ENCODE data around the gene MOCS3.
"Not testable (repeated sequence)": the region's sequence is repeated elsewhere in the genome, so short reads cannot be mapped to it uniquely, and the experiment has no call there.

Gene MOCS3

DNA sequence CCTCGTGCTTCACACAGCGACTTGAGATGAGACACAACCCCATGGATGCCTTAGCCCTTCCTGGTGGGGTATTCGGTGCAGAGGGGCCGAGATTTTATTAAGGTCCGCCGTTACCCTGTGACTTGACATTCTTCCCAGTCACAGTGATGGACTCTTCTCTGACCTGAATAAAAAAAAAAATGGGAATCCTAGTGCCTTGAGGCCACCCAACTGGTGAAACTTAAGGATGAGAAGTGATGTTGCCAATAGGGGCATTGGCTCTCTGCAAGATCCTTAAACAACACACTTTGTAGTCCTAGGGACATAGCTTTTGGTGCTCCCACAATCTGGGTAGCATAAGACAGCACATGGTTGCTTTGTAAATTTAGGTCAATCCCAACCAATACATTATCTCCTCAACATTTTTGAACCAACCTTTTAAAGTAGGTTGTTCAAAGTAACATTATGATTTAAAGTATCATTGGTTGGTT is 26.6 kb upstream of the MOCS3 start:
- DNase-seq = no peak

DNA sequence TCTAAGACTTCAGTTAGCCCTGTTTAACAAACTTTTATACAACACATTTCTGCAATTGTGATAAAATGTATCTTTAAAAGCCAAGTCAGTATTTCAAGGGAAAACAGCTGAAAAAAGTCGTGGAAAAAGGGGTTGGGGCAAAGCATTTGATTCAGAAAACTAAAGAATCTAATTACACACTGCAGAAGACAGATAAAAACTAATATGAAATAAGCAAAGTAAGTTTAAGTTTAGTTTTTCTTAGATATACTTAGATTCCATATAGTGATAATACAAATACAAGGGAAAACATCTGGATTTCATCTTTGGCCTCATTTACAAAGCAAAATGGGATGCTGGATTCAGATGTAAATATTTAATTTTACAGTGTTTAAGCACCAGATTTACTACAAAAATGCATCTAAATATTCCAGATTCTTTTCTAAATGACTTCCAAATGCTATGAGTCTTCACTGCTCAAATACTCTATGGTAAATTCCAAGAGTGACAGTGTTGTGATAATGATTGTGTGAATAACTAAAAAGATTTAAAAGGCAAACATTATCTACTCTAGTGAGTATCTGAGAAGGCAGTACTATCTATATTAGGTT is 25.8 kb upstream of the MOCS3 start:
- no peak for DNase-seq

DNA sequence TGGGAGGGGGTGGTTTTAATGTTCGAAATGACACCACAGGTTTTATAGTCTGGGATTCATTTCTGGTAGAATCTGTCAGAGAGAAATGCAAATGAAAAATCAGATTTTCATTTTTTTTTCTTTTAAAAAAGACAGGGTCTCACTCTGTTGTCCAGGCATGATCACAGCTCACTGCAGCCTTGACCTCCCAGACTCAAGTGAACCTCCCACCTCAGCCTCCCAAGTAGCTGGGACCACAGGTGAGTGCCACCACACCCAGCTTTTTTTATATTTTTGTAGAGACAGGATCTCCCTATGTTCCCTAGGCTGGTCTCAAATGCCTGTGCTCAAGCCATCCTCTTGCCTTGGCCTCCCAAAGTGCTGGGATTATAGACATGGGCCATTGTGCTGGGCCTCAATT is 25.0 kb upstream of the MOCS3 start:
- DNase-seq = no peak

DNA sequence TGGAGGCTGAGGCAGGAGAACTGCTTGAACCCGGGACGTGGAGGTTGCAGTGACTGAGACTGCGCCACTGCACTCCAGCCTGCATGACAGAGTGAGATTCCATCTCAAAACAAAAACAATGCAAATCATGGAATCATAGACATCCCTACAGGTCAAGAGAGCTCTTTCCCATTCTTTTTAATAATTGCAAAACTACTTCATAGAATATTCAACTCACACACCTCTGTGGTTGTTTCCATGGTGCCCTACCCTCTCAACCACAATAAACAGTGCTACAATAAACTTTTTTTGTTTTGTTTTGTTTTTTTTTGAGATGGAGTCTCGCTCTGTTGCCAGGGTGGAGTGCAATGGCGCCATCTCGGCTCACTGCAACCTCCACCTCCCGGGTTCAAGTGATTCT is 15.5 kb upstream of the MOCS3 start:
- DNase-seq = no peak

DNA sequence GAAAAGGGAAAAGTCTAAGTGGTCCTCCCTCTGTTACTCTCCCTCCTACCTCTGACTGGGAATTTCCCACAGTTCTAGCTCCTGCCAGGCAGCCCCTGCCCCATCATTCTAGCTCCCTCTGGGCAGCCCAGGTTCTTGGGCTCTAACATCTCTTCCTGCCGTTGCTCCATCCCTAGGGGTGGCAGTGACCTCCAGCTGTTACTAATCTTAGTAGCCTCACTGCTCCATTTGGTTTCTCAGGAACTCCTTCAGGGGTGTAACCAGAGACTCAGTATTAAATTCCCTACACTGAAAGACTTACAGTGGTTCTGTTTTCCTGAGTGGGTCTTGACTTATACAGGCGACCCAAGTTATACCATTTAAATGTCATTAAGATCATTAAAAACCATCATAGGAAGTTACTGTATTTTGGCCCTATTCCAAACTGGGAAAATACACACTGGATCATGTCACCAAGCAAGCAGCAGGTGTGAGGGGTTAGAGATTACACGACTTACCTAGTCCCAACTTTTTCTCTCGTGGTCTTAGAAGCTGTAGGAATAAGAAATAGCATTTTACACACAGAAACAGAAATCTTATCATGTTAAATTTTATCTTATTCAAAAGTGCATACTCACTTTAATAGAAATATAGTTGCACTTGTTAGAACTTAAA is 10.4 kb upstream of the MOCS3 start:
- no peak for DNase-seq

DNA sequence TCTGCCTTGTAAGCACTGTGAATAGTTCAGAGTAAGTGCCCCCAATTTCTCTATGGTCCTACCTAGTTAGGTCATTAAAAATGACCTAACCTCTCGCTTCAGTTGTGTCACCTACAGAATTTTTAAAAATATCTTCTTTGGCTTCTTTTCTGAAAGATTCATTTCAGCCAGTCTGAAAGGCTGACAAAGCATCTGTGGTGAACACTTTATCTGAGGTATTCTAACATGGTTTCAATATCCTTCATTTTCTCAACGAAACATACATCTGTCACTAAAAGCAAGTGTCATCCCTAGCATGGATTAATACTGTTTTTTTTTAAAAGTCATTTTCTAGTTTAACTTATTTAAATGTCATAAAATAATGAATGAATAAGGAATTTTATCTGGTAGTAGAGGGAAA is 5.4 kb upstream of the MOCS3 start:
- DNase-seq = no peak

DNA sequence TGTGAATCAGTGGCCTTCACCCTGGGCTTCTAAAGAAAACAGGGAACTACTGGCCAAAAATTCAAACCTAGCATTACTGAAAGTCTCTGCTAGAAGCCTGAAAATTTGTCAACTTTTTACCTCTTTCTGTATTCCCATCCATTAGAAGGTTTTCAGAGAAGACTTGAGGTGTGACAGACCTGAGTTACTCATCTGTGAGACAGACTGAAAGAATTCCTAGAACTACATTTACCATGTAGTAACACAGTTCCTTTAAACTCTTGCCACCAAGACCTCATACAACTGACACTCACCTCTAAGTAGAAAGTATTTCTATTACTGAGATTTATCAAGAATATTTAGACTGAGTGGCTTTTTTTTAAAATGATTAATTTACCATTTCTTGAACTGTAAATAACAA is 4.8 kb upstream of the MOCS3 start:
- DNase-seq = no peak

DNA sequence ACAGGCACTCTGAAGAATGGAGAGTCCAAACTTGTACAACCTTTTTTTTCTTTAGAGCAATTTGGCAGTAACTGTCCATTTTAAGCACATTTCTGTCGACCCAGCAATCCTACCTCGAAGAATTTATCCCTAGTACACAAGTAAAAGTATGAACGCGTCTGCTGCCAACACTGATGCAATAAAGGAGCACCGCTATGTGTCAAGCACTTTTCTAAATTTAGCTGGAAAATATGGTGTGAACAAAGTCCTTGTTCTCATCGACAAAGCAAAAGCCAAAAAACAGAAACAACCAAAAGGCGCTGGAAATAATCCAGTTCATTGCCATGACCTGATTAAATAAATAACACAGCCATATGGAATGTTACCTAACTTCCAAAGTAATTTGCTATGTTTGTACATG is 1.3 kb upstream of the MOCS3 start:
- no peak for DNase-seq

DNA sequence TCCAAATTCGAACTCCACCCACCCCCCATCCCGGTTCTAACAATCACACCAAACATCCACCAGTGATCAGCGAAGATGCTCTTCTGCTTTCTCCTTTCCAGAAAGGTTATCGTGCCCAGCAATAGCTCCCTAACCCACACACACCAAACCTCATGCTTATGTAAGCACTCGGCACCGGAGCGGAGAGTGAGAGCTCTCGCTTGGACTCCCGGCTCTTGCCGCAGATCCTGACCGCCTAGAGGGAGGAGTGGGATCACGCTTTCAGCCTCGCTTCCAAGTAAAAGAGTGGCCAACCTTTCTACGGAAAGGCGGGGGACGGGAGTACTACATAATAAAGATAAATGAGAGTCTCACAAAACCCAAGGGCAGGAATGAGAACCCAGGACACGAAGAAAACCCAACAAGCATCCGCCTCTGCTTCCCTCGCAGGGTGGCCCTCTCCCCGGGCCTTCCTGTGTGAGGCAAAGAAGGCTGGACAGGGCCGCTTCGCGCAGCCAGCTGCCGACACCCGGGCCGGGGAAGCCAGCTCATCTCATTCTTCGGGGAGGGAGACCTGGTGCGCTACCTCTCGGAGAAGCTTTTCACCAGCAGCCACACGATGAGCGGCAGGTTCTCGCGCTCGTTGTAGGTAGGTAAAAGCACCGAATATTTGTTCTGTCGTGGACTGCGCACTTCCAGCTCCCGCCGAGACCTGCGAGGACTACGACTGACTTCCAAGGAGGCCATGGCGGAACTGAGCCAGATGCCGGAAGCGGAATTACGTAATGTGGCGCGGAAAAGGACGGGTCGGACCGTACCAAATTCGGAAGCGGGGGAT is 612 bp upstream of the MOCS3 start, which contains the start of gene DPM1:
Gene DPM1, minus strand, starts transcription at position 735 of the 817 bp plus-strand sequence. Its CDS starts 9 bp downstream, at position 726.
- peak; percentile 88 for DNase-seq

DNA sequence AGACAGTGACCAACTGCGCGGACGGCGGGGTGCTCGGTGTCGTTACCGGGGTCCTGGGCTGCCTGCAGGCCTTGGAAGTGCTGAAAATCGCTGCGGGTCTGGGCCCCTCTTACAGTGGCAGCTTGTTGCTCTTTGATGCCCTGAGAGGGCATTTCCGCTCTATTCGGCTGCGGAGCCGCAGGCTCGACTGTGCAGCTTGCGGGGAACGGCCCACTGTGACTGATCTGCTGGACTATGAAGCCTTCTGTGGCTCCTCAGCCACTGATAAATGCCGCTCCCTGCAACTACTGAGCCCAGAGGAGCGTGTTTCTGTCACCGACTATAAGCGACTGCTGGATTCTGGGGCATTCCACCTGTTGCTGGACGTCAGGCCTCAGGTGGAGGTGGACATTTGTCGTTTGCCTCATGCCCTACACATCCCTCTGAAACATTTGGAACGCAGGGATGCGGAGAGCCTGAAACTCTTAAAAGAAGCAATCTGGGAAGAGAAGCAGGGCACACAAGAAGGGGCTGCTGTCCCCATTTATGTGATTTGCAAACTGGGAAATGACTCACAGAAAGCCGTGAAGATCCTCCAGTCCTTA is 1.0 kb downstream of the MOCS3 start:
- DNase-seq = no peak

DNA sequence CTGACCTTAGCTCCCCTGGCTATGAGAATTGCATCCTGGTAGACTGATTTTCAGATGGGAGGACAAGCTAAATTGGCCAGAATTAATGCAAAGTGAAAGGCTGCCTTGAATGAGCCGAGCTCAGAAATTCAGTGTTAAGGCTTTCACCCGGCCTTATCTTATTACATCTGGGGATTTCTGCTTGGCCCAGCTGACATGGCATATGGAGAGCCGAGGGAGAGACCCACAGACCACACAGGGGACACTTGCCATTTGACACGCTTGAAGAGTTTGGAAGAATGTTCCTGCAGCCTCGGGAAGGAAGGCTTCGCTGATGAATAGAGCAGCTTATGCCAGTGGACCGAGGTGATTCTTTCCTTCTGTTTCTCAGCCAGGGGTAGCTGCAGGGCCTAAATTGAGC is 9.0 kb downstream of the MOCS3 start:
- DNase-seq = no peak

DNA sequence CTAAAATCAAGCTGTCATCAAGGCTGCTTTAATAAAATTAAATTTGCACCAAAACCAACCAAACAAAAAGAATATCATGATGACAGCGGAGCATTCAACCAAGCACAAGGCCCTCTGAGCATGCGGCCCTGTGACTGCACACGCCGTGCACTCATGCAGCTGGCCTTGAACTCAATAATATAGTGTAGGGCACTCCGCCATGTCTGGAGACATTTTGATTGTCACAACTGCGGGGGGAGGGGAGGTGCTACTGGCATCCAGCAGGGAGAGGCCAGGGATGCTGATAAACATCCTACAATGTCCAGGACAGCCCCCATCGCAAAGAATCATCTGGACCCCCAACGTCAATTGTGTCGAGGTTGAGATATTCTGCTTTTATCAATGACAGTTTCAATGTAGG is 9.7 kb downstream of the MOCS3 start:
- no peak for DNase-seq

DNA sequence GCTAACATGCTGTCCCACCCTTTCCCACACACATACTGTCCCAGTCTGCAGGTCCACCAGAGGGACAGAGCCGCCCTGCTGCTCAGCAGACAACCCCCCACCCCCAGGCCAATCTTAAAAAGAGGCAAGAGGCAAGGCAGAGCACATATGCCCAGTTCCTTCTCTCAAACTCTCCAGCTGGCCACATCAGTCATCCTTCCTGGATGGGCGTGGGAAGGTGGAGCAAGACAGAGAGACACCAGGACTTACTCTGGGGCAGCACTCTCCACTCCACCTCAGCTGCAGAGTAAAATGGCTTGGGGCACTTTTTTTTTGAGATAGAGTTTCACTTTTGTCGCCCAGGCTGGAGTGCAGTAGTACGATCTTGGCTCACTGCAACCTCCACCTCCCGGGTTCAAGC is 10.8 kb downstream of the MOCS3 start:
- DNase-seq = no peak

DNA sequence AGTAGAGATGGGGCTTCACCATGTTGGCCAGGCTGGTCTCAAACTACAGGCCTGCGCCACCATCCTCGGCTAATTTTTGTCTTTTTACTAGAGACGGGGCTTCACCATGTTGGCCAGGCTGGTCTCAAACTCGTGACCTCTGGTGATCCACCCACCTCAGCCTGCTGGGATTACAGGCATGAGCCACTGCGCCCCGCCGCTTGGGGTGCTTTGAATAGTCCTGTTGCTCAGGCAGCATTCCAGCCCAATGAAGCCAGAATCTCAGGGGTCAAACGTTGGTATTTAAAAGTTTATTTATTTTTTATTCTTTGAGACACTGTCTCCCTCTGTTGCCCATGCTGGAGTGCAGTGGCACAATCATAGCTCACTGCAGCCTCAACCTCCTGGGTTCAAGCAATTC is 11.3 kb downstream of the MOCS3 start:
- no peak for DNase-seq

DNA sequence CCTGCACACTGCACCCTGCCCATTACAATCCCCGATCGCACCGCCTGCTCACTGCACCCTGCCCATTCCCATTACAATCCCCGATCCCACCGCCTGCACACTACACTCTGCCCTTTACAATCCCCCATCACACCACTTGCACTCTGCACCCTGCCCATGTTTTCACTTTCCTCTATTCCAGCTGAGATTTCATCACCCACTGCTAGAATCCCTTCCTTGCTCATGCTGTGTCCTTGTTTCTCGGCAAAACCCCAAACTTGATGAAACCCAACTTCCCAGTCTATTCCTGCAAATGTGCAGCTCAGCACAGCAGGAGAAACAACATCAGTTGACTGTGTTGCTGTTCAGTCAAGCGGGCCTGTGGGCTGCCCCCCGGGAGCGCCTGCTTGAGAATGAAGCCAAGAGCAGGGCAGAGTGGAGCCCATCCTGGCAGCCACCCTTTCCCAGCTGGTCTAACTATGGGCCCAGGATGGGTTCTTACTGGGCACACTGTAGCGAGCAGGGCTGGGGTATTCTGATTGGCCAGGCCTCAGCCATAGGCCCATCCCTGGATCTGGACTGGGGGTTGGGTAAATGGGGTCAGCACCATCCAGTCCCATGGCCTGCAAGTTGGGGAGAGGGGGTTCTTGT is 17.2 kb downstream of the MOCS3 start:
- no peak for DNase-seq

DNA sequence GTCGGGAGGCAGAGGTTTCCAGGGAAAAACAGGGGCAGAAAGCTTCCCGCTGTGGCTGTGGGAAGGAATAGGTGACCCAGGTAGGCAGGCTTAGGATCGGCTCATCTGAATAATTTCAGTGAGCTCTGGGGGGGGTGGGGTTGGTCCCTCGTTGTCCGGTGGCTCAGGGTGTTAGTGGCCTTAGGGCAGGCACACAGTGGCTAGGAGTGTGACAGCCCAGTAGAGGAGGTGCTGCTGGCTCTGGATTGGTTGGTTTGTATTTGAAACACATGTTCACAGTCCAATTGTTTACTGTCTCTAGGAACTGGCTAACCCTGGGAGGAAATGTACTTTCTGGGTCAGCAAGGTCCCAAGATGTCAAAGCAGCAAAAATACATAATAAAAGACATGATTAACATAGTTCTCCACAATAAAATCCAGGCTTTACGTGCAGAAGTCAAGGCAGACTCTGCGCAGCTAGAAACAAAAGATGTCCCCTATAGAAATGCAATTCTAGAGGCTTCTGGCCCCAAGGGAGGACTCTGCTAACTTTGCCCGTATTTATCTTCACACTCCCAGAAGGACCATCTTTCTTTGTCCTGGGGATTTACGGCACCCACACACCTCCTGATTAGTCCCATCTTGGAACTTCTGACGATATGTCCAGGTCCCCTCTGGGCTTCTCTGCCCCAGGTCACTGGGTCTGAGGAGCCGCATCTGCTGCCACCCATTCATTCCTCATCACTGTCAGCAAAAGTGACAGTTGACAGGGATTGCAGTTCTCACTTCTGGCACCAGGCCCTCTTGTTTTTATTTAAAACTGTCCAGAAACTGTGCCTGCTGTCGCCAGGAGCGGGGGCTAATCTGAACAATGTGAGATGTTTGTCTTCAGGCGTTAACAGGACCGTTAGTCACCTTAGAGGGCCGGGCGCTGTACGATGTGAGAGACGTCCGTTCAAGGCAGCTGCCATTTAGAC is 18.7 kb downstream of the MOCS3 start:
- DNase-seq = no peak

DNA sequence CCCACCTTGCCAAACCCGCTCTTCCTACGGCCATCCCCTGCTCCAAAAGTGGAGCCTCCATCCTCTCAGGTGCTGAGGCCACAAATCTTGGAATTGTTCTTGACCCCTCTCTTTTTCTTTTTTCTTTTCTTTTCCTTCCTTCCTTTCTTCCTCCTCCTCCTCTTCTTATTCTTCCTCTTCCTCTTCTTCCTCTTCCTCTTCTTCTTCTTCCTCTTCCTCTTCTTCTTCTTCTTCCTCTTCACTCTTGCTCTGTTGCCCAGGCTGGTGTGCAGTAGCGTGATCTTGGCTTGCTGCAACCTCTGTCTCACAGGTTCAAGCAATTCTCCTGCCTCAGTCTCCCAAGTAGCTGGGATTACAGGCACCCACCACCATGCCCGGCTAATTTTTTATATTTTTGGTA is 19.9 kb downstream of the MOCS3 start:
- not testable (repeated sequence) for DNase-seq

DNA sequence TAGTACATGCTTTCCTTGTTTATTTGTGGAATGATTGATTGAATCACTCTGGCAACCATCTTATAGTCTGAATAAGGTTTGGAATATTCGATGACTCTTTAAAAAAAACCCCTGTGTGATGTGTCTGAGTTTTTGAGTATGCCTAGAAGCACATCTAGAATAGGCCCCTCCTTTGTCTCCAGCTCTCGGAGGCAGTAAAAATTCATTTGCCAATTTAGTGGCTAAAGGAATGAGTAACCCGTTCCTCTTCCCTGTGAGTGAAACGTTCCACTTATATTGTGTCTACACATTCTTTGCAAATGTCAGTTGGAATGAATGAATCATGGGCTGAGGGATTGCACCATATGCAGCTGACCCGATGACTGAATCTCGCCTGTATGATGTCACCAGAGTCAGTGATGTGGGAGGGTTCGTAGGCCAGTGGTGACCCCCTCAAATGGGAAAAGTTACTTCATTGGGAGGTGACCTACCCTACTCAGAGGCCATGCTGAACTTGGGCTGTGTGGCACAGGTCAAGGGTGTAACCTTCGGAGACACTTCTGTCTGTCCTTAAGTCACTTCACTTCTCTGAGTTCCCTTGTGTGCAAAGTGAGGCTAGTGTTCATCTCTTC is 21.6 kb downstream of the MOCS3 start:
- DNase-seq = no peak

DNA sequence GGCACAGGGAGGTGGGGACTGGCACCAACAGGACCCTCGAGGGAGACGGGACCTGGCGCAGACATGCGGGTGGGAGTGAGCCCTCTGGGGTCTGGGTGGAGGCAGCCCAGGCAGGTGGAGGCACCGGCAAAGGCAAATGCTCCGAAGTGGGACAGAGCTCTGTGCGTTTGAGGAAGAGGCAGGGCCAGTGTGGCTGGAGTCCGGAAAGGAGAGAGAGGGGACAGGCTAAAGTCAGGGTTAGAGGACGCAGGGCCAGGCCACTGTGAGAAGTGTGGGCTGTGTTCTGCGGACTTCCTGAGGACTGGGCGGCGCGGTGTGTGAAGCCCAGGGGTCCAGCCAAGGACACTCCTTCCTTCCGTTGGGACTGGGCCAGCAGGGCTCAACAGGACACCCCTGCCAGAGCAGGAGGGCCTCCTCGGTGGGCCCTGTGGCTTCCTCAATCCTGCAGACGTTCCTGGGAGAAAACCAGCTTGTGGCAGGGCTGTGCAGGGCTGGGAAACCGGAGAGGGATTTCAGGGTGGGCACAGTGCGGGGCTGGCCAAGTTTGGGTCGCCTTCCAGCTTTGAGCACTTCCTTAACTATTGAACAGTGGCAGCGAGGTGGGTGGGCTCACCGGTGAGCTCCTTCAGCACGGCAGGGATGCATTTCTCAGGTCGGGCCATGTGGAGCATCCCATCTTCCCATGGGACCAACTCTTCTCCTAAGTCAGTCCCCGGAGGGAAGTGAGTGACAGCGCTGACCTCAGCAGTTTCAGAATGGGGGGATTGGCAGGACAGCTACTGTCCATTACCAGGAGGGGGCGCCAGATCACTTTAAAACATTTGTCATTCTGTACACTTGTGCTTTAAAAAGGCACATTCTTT is 22.5 kb downstream of the MOCS3 start:
- peak; percentile 66 for DNase-seq

DNA sequence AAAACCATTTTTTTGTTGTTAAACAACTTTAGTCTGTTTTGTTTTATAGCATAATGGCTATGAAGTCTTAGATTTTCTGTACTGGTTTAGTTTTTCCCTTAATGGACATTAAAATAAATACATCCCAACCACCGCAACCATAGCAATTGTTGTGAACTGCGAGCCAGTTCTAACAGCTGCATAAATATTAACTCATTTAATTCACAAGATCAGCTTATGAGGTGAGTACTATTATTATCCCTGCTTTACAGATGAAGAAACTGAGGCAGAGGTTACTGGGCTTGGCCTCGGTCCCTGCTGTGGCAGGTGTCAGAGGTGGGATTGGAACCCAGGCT is 23.1 kb downstream of the MOCS3 start:
- DNase-seq = no peak

DNA sequence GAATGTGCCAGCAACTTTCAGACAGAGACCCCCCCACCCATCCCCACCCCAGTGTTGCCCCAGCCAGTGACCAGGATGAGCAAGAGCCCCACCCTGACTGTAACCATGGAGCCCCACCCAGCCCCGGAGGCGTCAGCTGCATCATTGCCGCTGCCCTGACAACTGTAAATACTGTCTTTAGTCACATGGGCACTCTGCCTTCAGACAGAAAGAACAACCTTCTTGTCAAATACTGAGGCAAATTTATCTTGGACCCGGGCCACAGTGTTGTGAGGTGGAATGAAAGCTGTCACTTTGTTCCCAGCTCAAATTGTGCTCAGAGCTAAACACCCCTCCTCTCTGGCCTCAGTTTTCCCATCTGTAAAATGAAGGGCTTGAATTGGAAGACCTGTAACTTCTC is 23.7 kb downstream of the MOCS3 start:
- no peak for DNase-seq

Data from activated gamma-delta T cell treated with Interleukin-2 at 50 U/mL for 16 hours (primary cell).